Left cardiac atrium (tissue), 4 donors: Measurements from ENCODE around the gene SEPHS2. TPM values are rescaled to one million over a fixed set of nuclear protein-coding genes. Genes with fewer than 3 reads are reported as not detected.

Source experiments
- ATAC-seq, 2 donors: fragments of 200-7000 bp; cut with Tn5 transposase; one replicate each; pipeline ENCODE4 v1.9.1; 2020; ENCODE audit warnings: mild to moderate bottlenecking in 2 of 2, moderate library complexity in 2 of 2
- DNase-seq: peaks from one replicate; pipeline ENCODE4 v3.0.0-alpha.2; 2020
- intact Hi-C, 2 donors: fragments of 100-400 bp; cut with DNase I; formaldehyde crosslinking; loops; one replicate each; pipeline versions ENCODE4 v1.14.1 to v1.15.1; 2022 to 2023
- total RNA-seq, 2 donors: library from RNA; stranded (reverse); fragmentation: NEBNext Ultra II Directional; extraction: Animal tissue kit (Norgen Biotek cat#: 25700); gene quantifications; one replicate each; pipeline ENCODE4 v1.2.1, GENCODE V29; 2021
- donor health status: DM: no; HTN: yes; CAD: no.
- donor health status: DM: no; HTN: yes; CAD: no; lungs with severe emphysema.
- donor health status: DM: yes; HTN: yes; CAD: no.
- donor health status: Dilated cardiomyopathy.

The SEPHS2 gene
- total RNA-seq, 2 donors from 2014 or later = 32.8 to 44.7 TPM

GRCh38 chr16:30443631-30444030 is 2.0 kb downstream of the SEPHS2 start:
- ATAC-seq = no peak
- intact Hi-C loops = no loop called here

GRCh38 chr16:30439720-30440348 is 5.8 kb downstream of the SEPHS2 start:
- ATAC-seq (no peak), DNase-seq (no peak)
- intact Hi-C loops = no loop called here

More at GRCh38 chr16:30443631-30444030, 2.0 kb downstream of the SEPHS2 start:
- no peak for DNase-seq

GRCh38 chr16:30438835-30439234 is 6.8 kb downstream of the SEPHS2 start:
- ATAC-seq = no peak
- intact Hi-C loops = no loop called here

GRCh38 chr16:30437511-30438046 is 8.1 kb downstream of the SEPHS2 start:
- ATAC-seq (no peak), DNase-seq (no peak)
- intact Hi-C loops = no loop called here

More at GRCh38 chr16:30438835-30439234, 6.8 kb downstream of the SEPHS2 start:
- DNase-seq = no peak

GRCh38 chr16:30434852-30435251 is 10.8 kb downstream of the SEPHS2 start:
- ATAC-seq = no peak
- no peak for DNase-seq
- intact Hi-C loops = no loop called here

GRCh38 chr16:30430428-30430970 is 15.2 kb downstream of the SEPHS2 start:
- DNase-seq (peak; percentile 37), ATAC-seq (peak; percentile 15 to 24)
- intact Hi-C loops = no loop called here

- peak; percentile 97 for DNase-seq
- peak; percentile 99 for ATAC-seq
- intact Hi-C loops = no loop called here
These were observed 15.8 kb downstream of the SEPHS2 start, which contains the start of gene DCTPP1 for GRCh38 chr16:30429678-30430427. Gene DCTPP1, minus strand, starts transcription at chr16:30430030. Its CDS starts 50 bp downstream, at chr16:30429980.

- intact Hi-C loops = no loop called here
- peak in 1 of 2 donors; percentile 3 for ATAC-seq
- DNase-seq = no peak
These were observed 16.3 kb downstream of the SEPHS2 start for GRCh38 chr16:30429418-30429677.

GRCh38 chr16:30428055-30428454 is 17.6 kb downstream of the SEPHS2 start:
- ATAC-seq = no peak
- intact Hi-C loops = no loop called here
- DNase-seq = no peak

GRCh38 chr16:30421010-30421409 is 24.7 kb downstream of the SEPHS2 start:
- intact Hi-C loops = no loop called here
- DNase-seq (no peak), ATAC-seq (no peak)

GRCh38 chr16:30418350-30419181 is 27.1 kb downstream of the SEPHS2 start:
- ATAC-seq = no peak
- intact Hi-C loops = no loop called here

GRCh38 chr16:30417529-30418349 is 27.9 kb downstream of the SEPHS2 start:
- DNase-seq = peak; percentile 90
- intact Hi-C loops = no loop called here
- peak; percentile 96 to 97 for ATAC-seq

More at GRCh38 chr16:30418350-30419181, 27.1 kb downstream of the SEPHS2 start:
- DNase-seq = no peak

GRCh38 chr16:30416624-30417528 is 28.8 kb downstream of the SEPHS2 start:
- intact Hi-C loops = no loop called here
- DNase-seq = no peak
- no peak for ATAC-seq

GRCh38 chr16:30416047-30416603 is 29.5 kb downstream of the SEPHS2 start:
- DNase-seq (no peak), ATAC-seq (no peak)
- intact Hi-C loops = no loop called here

GRCh38 chr16:30414159-30414558 is 31.5 kb downstream of the SEPHS2 start:
- DNase-seq = no peak
- no peak for ATAC-seq
- intact Hi-C loops = no loop called here

- no peak for DNase-seq
- intact Hi-C loops = no loop called here
- ATAC-seq = no peak
These were observed 32.4 kb downstream of the SEPHS2 start for GRCh38 chr16:30413112-30413806.
